Coronary artery (tissue), 2 donors: ENCODE data around the gene KRT73.
A peak's percentile ranks its signal among the peaks of the same experiment; 100 is the strongest.

Experiments used
- DNase-seq: peaks from one replicate; pipeline ENCODE4 v3.0.0-alpha.2; 2017; ENCODE audit warnings: low spot score
- H3K27ac ChIP-seq, 2 donors: fragments of 200-600 bp; sonication (generic); one replicate each; pipeline ENCODE4 v1.5.1; 2016 to 2019
- H3K4me3 ChIP-seq: fragments of 200-600 bp; sonication (generic); 2 replicates; pipeline ENCODE4 v1.5.1; 2016; ENCODE audit warnings: mild to moderate bottlenecking, moderate library complexity
- CTCF ChIP-seq: fragments of 200-600 bp; sonication (generic); IDR thresholded peaks from one replicate; pipeline ENCODE4 v1.5.1; 2019; ENCODE audit warnings: antibody characterized with exemption

The KRT73 gene

GRCh38 chr12:52655720-52656124, 37.4 kb upstream of the KRT73 start:
- Histone ChIP-seq H3K27ac (no peak overlapping the region), H3K4me3 (no peak overlapping the region)
- no peak for TF ChIP-seq CTCF
- peak; percentile 29 for DNase-seq

GRCh38 chr12:52655251-52655650, 36.9 kb upstream of the KRT73 start:
- TF ChIP-seq CTCF: no peak
- Histone ChIP-seq H3K27ac (no peak overlapping the region), H3K4me3 (no peak overlapping the region)
- DNase-seq: peak; percentile 19

GRCh38 chr12:52651726-52652261, 33.4 kb upstream of the KRT73 start, which contains the start of gene KRT2:
KRT2 (minus strand) TSS chr12:52652211; CDS start chr12:52652142, 69 bp downstream.
- Histone ChIP-seq H3K4me3 (no peak within 1 kb of the TSS), H3K27ac (no peak within 1 kb of the TSS)
- TF ChIP-seq CTCF: no peak
- peak; percentile 58 for DNase-seq

- no peak overlapping the region for H3K4me3 ChIP-seq
These were observed 32.2 kb upstream of the KRT73 start for GRCh38 chr12:52650520-52651081.

GRCh38 chr12:52649066-52649465, 30.7 kb upstream of the KRT73 start:
- no peak for TF ChIP-seq CTCF
- Histone ChIP-seq H3K4me3 (no peak overlapping the region), H3K27ac (no peak overlapping the region)
- DNase-seq: peak; percentile 56

More at GRCh38 chr12:52650520-52651081, 32.2 kb upstream of the KRT73 start:
- H3K27ac ChIP-seq: no peak overlapping the region
- peak; percentile 54 for DNase-seq
- no peak for TF ChIP-seq CTCF

GRCh38 chr12:52648012-52648550, 29.7 kb upstream of the KRT73 start:
- TF ChIP-seq CTCF: no peak
- H3K4me3 ChIP-seq: no peak overlapping the region
- DNase-seq: peak; percentile 29
- no peak overlapping the region for H3K27ac ChIP-seq

- TF ChIP-seq CTCF: no peak
- DNase-seq: peak; percentile 52
- no peak overlapping the region for H3K27ac ChIP-seq
These were observed 29.2 kb upstream of the KRT73 start for GRCh38 chr12:52647601-52648000.

More at GRCh38 chr12:52647601-52648000, 29.2 kb upstream of the KRT73 start:
- H3K4me3 ChIP-seq: no peak overlapping the region
